Fibroblast of lung (primary cell): ENCODE data around the gene DLX4. TPM values are rescaled to one million over a fixed set of nuclear protein-coding genes. Genes with fewer than 3 reads are reported as not detected.

Experiments
- DNase-seq, 2 donors: peaks; one replicate each; pipeline versions ENCODE4 v3.0.0 to v3.0.0-alpha.2; 2010; ENCODE audit warnings: low read depth in 2 of 2
- H2AFZ ChIP-seq: 2 replicates; pipeline ENCODE4 v1.5.1; 2012; ENCODE audit warnings: low read length, control low read depth, inconsistent platforms
- H3K27ac ChIP-seq: 2 replicates; pipeline ENCODE4 v1.5.1; 2011; ENCODE audit warnings: low read length, control low read depth; ENCODE audit not compliant: insufficient read depth
- H3K27me3 ChIP-seq: 2 replicates; pipeline ENCODE4 v1.5.1; 2011; ENCODE audit warnings: mild to moderate bottlenecking, low read length; ENCODE audit not compliant: control insufficient read depth, insufficient read depth
- H3K36me3 ChIP-seq: 2 replicates; pipeline ENCODE4 v1.5.1; 2011; ENCODE audit warnings: low read length; ENCODE audit not compliant: control insufficient read depth, insufficient read depth
- H3K4me1 ChIP-seq: 2 replicates; pipeline ENCODE4 v1.5.1; 2011; ENCODE audit warnings: low read length; ENCODE audit not compliant: control insufficient read depth, insufficient read depth; ENCODE audit errors: extremely low read depth
- H3K4me2 ChIP-seq: 2 replicates; pipeline ENCODE4 v1.5.1; 2011; ENCODE audit warnings: low read length, control low read depth; ENCODE audit not compliant: insufficient read depth; ENCODE audit errors: extremely low read depth
- H3K4me3 ChIP-seq, 4 experiments: fragments of 200-600 bp in 1 of 4; sonication (generic) in 1 of 4; replicated peaks in 1 of 4; 2 replicates each; pipeline ENCODE4 v1.5.1; 2011 to 2016; ENCODE audit warnings: low read length in 4 of 4, low read depth in 3 of 4, mild to moderate bottlenecking in 3 of 4, control low read depth in 2 of 4, inconsistent platforms in 1 of 4, mixed read lengths in 1 of 4; ENCODE audit not compliant: insufficient read depth in 1 of 4; ENCODE audit errors: control extremely low read depth in 1 of 4
- H3K79me2 ChIP-seq: 2 replicates; pipeline ENCODE4 v1.5.1; 2012; ENCODE audit warnings: mild to moderate bottlenecking, low read length, inconsistent platforms; ENCODE audit not compliant: control insufficient read depth, insufficient read depth
- H3K9ac ChIP-seq: 2 replicates; pipeline ENCODE4 v1.5.1; 2011; ENCODE audit warnings: mild to moderate bottlenecking, low read length, control low read depth; ENCODE audit not compliant: insufficient read depth
- H3K9me3 ChIP-seq: 2 replicates; pipeline ENCODE4 v1.5.1; 2012; ENCODE audit warnings: low read depth, low read length; ENCODE audit not compliant: control insufficient read depth, insufficient read depth
- H4K20me1 ChIP-seq: 2 replicates; pipeline ENCODE4 v1.5.1; 2011; ENCODE audit warnings: low read length; ENCODE audit not compliant: control insufficient read depth, insufficient read depth; ENCODE audit errors: extremely low read depth
- EZH2 ChIP-seq: IDR thresholded peaks from 2 replicates; pipeline ENCODE4 v1.5.1; 2012; ENCODE audit warnings: low read length, control low read depth, mild to moderate bottlenecking; ENCODE audit errors: missing control alignments
- polyA plus RNA-seq, 2 donors: library from polyadenylated mRNA; depleted of rRNA in 1 of 2; stranded (reverse) in 1 of 2; unstranded in 1 of 2; fragments of >200 nt; gene quantifications; 2 replicates each; pipeline ENCODE4 v1.2.1, GENCODE V29; 2011 to 2012; ENCODE audit warnings: missing spikeins in 1 of 2
- total RNA-seq: library from RNA; depleted of rRNA; stranded (reverse); fragments of >200 nt; gene quantifications from 2 replicates; pipeline ENCODE4 v1.2.1, GENCODE V29; 2014
- TF ChIP-seq, protein P1 (sequence below), 2 donors: IDR thresholded peaks in 1 of 2; conservative IDR thresholded peaks in 1 of 2; 1 replicate in 1 of 2; 2 replicates in 1 of 2; pipeline ENCODE4 v1.5.1; 2011 to 2012; ENCODE audit warnings: low read length in 2 of 2, control low read depth in 1 of 2, inconsistent platforms in 1 of 2, low read depth in 1 of 2, mild to moderate bottlenecking in 1 of 2

DLX4 gene
- total and polyA plus RNA-seq, 2 donors (not counting 1 experiment from before 2014, with no cell fraction given), result not detected

DNA sequence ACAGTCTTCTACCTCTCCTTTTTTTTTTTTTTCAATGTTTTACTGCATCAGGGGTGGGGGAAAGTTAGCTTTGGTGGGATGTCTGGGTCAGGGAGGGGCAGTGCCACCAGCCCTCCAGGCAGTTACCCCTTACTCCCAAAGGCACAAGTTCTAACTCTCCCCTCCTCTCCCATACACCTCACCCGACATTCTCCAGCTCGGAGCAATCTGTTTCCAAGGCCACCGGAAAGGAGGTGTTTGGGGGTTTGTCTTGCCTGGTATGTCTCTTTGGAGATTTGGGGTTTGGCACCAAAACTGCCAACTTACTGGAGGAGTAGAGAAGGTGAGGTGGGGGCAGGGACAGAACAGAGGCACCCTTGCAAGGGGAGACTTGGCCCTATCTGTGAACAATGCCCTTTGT, 21.3 kb downstream of the DLX4 start:
- Histone ChIP-seq H3K9me3 (no peaks in the 10 kb centered on the region), H4K20me1 (no peaks in the 10 kb centered on the region), H3K79me2 (no peaks in the 10 kb centered on the region), H3K4me1 (no peaks in the 10 kb centered on the region), H2AFZ (no peak overlapping the region), H3K4me2 (no peak overlapping the region), H3K4me3 (no peak overlapping the region), H3K9ac (no peak overlapping the region), H3K27ac (no peak overlapping the region), H3K36me3 (no peaks in the 10 kb centered on the region), H3K27me3 (peaks cover 62% of the 10 kb centered on the region)
- no peak for DNase-seq
- TF ChIP-seq, protein P1, sequence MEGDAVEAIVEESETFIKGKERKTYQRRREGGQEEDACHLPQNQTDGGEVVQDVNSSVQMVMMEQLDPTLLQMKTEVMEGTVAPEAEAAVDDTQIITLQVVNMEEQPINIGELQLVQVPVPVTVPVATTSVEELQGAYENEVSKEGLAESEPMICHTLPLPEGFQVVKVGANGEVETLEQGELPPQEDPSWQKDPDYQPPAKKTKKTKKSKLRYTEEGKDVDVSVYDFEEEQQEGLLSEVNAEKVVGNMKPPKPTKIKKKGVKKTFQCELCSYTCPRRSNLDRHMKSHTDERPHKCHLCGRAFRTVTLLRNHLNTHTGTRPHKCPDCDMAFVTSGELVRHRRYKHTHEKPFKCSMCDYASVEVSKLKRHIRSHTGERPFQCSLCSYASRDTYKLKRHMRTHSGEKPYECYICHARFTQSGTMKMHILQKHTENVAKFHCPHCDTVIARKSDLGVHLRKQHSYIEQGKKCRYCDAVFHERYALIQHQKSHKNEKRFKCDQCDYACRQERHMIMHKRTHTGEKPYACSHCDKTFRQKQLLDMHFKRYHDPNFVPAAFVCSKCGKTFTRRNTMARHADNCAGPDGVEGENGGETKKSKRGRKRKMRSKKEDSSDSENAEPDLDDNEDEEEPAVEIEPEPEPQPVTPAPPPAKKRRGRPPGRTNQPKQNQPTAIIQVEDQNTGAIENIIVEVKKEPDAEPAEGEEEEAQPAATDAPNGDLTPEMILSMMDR (conservative IDR thresholded peaks at IDR 0.05 in 1 of 2, IDR thresholded peaks at IDR 0.05 in 1 of 2; ENCODE audit: low read depth in 1 of 2, low read length in 2 of 2), result no peak
- no peak for TF ChIP-seq EZH2

DNA sequence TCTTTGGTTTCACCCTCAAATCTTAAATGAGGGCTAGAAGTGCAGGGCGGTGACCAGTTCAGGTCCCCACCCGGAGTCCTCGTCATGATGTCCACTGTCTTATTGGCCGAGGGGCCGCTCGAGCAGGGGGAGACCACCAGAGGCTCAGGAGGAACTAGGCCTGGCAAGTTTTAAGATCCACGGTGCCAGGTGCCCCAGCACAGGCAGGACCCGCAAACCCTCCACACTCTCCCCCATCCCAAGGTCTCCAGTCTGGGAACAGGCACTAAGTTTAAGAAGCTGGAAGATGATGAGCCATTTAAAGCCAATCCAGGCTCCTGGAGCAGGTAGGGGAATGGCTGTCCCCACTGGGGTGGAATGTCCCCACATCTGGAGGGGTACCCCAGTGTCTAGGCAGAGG, 21.9 kb downstream of the DLX4 start:
- Histone ChIP-seq H4K20me1 (no peaks in the 10 kb centered on the region), H3K9me3 (no peaks in the 10 kb centered on the region), H3K4me2 (no peak overlapping the region), H3K79me2 (no peaks in the 10 kb centered on the region), H3K4me1 (no peaks in the 10 kb centered on the region), H2AFZ (no peak overlapping the region), H3K27ac (no peak overlapping the region), H3K27me3 (peaks cover 68% of the 10 kb centered on the region), H3K9ac (no peak overlapping the region), H3K36me3 (no peaks in the 10 kb centered on the region), H3K4me3 (no peak overlapping the region)
- TF ChIP-seq, protein P1 (conservative IDR thresholded peaks at IDR 0.05 in 1 of 2, IDR thresholded peaks at IDR 0.05 in 1 of 2; ENCODE audit: low read depth in 1 of 2, low read length in 2 of 2), result no peak
- no peak for TF ChIP-seq EZH2
- no peak for DNase-seq

DNA sequence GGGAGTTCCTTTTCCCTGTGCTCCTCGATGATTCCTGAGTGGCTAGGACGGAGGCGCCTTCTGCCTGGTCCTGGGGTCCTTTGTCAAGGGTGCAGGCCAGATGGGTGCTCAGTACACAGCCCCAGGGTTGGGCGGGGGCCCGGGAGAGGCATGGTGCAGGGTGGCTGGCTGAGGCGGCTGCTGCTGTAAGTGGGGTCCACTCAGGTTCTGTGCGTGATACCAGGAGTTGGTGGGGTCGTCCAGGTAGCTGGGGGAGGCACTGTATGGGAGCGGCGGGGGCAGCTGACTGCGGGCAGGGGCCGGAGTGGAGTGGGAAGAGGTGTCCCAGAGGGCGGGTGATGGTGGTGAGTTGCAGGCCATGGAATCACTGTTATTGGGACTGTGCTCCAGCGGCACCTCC, 22.4 kb downstream of the DLX4 start:
- H3K4me3 ChIP-seq, result no peak overlapping the region
- no peak overlapping the region for H3K27ac ChIP-seq
- H3K36me3 ChIP-seq, result no peaks in the 10 kb centered on the region
- H4K20me1 ChIP-seq, result no peaks in the 10 kb centered on the region
- H2AFZ ChIP-seq, result no peak overlapping the region
- no peaks in the 10 kb centered on the region for H3K4me1 ChIP-seq
- no peak overlapping the region for H3K9ac ChIP-seq
- peaks cover 70% of the 10 kb centered on the region for H3K27me3 ChIP-seq
- TF ChIP-seq, protein P1 (conservative IDR thresholded peaks at IDR 0.05 in 1 of 2, IDR thresholded peaks at IDR 0.05 in 1 of 2; ENCODE audit: low read depth in 1 of 2, low read length in 2 of 2), result no peak
- TF ChIP-seq EZH2, result no peak
- H3K79me2 ChIP-seq, result no peaks in the 10 kb centered on the region
- no peaks in the 10 kb centered on the region for H3K9me3 ChIP-seq
- no peak overlapping the region for H3K4me2 ChIP-seq
- no peak for DNase-seq
